Jurkat, Clone E6-1 (cell line): ENCODE results near the gene MYO3A.

Experiments used
- DNase-seq: peaks from one replicate; pipeline ENCODE4 v3.0.0-alpha.2; 2011; ENCODE audit warnings: low read depth, low spot score
- H3K4me3 ChIP-seq: 2 replicates; pipeline ENCODE4 v1.5.1; 2011; ENCODE audit warnings: mild to moderate bottlenecking, low read length, control low read depth, moderate library complexity

The MYO3A gene

GRCh38 chr10:26238378-26238777, 304.3 kb downstream of the MYO3A start:
- DNase-seq = no peak
- H3K4me3 ChIP-seq = no peak overlapping the region

GRCh38 chr10:26242706-26243350, 308.8 kb downstream of the MYO3A start:
- no peak for DNase-seq
- no peak overlapping the region for H3K4me3 ChIP-seq

GRCh38 chr10:26243351-26243720, 309.3 kb downstream of the MYO3A start:
- no peak overlapping the region for H3K4me3 ChIP-seq
- DNase-seq = no peak

- no peak for DNase-seq
- no peak overlapping the region for H3K4me3 ChIP-seq
These were observed 315.7 kb downstream of the MYO3A start for GRCh38 chr10:26249681-26250080.

- DNase-seq = no peak
- no peak overlapping the region for H3K4me3 ChIP-seq
These were observed 317.9 kb downstream of the MYO3A start for GRCh38 chr10:26251925-26252324.

- DNase-seq = no peak
- H3K4me3 ChIP-seq = no peak overlapping the region
These were observed 320.6 kb downstream of the MYO3A start for GRCh38 chr10:26254616-26255015.

GRCh38 chr10:26259341-26259740, 325.3 kb downstream of the MYO3A start:
- H3K4me3 ChIP-seq = no peak overlapping the region
- DNase-seq = no peak
